GM12878 (cell line): Measurements from ENCODE around the gene ZNF302. TPM values are rescaled to one million over a fixed set of nuclear protein-coding genes. Genes with fewer than 3 reads are reported as not detected.

Experiments used
- ASH2L ChIP-seq: fragments of 300-600, 200-600 bp; sonication (generic); IDR thresholded peaks from 2 replicates; pipeline ENCODE4 v1.6.1; 2017; ENCODE audit warnings: low read depth, mild to moderate bottlenecking, borderline replicate concordance
- CBX5 ChIP-seq: sonication (generic); IDR thresholded peaks from 2 replicates; pipeline ENCODE4 v1.6.1; 2016; ENCODE audit warnings: low read depth, moderate library complexity, mild to moderate bottlenecking, inconsistent platforms
- CEBPZ ChIP-seq: fragments of 150-350 bp; IDR thresholded peaks from 2 replicates; pipeline ENCODE4 v1.6.1; 2016; ENCODE audit warnings: low read depth, low read length
- CREB1 ChIP-seq: IDR thresholded peaks from 2 replicates; pipeline ENCODE4 v1.6.1; 2012; ENCODE audit warnings: low read depth, mild to moderate bottlenecking, inconsistent platforms
- CUX1 ChIP-seq: IDR thresholded peaks from 2 replicates; pipeline ENCODE4 v1.6.1; 2012; ENCODE audit warnings: improper control_type of control experiment, low read depth, low read length; ENCODE audit not compliant: insufficient replicate concordance
- MYB ChIP-seq: fragments of 150-350 bp; IDR thresholded peaks from 2 replicates; pipeline ENCODE4 v1.6.1; 2014; ENCODE audit warnings: mild to moderate bottlenecking, low read depth, low read length, borderline replicate concordance
- PML ChIP-seq: IDR thresholded peaks from 2 replicates; pipeline ENCODE4 v1.6.1; 2012; ENCODE audit warnings: low read length, inconsistent platforms
- POLR2AphosphoS2 ChIP-seq: IDR thresholded peaks from 2 replicates; pipeline ENCODE4 v1.6.1; 2011; ENCODE audit warnings: low read depth, mild to moderate bottlenecking, low read length, improper control_type of control experiment, moderate library complexity
- RB1 ChIP-seq: fragments of 450-650 bp; formaldehyde crosslinking; IDR thresholded peaks from 2 replicates; pipeline ENCODE4 v1.6.1; 2017; ENCODE audit warnings: mild to moderate bottlenecking, borderline replicate concordance
- RBBP5 ChIP-seq: fragments of 200-600 bp; sonication (generic); conservative IDR thresholded peaks from 2 replicates; pipeline ENCODE4 v1.6.1; 2016
- RELB ChIP-seq: fragments of 450-650 bp; IDR thresholded peaks from 2 replicates; pipeline ENCODE4 v1.6.1; 2017; ENCODE audit warnings: low read depth, mild to moderate bottlenecking, moderate library complexity
- ZNF207 ChIP-seq: fragments of 450-650 bp; IDR thresholded peaks from 2 replicates; pipeline ENCODE4 v1.6.1; 2014; ENCODE audit warnings: antibody characterized with exemption, mild to moderate bottlenecking, borderline replicate concordance
- ZNF274 ChIP-seq: IDR thresholded peaks from one replicate; pipeline ENCODE4 v1.8.0; 2011; ENCODE audit not compliant: insufficient read length, insufficient read depth
- ZNF687 ChIP-seq: fragments of 450-650 bp; IDR thresholded peaks from 2 replicates; pipeline ENCODE4 v1.6.1; 2017; ENCODE audit warnings: mild to moderate bottlenecking, moderate library complexity
- polyA plus RNA-seq, 11 experiments: library from polyadenylated mRNA; depleted of rRNA in 4 of 11; unstranded in 6 of 11; stranded (reverse) in 5 of 11; fragments of >200 nt; fragmentation: Nextera tagmentation in 4 of 11; fragmentation: Illumina TruSeq in 1 of 11; extraction: Ambion mirVana in 4 of 11; extraction: Trizol in 1 of 11; gene quantifications; 1 replicate in 1 of 11; 2 replicates in 10 of 11; pipeline versions ENCODE4 v1.2.1 to v1.2.3, GENCODE V29; 2011 to 2016; ENCODE audit warnings: inconsistent platforms in 2 of 11, missing spikeins in 2 of 11, low read depth in 1 of 11
- total RNA-seq, 4 experiments: library from RNA; depleted of rRNA in 3 of 4; stranded (reverse); fragments of >200 nt in 3 of 4; fragmentation: Illumina TruSeq in 1 of 4; extraction: Trizol in 1 of 4; gene quantifications; 2 replicates each; pipeline versions ENCODE4 v1.2.1 to v1.2.3, GENCODE V29; 2013 to 2021

ZNF302 gene
- total and polyA plus RNA-seq, 10 of the 15 experiments (the other 5 are each of a cell fraction or from before 2014, with no cell fraction given), result 8.4 to 35.4 (median 19.7) TPM

- TF ChIP-seq CEBPZ (no peak), CUX1 (no peak), ZNF687 (0 out of 2 replicates have a peak, but pooled peaks have one; percentile 39), ZNF207 (peak; percentile 54; the same call in 1 of the 2 replicates), ZNF274 (no peak), CREB1 (no peak), POLR2AphosphoS2 (peak; percentile 23; the same call in 1 of the 2 replicates), RELB (peak; percentile 81), MYB (no peak), RBBP5 (no peak), PML (0 out of 2 replicates have a peak, but pooled peaks have one; percentile 38), RB1 (peak; percentile 64; the same call in 1 of the 2 replicates), CBX5 (no peak), ASH2L (no peak; the same call in 1 of the 2 replicates)
Measured at GRCh38 chr19:34733746-34734536, 56.5 kb downstream of the ZNF302 start, which contains the start of gene ZNF181 (continued).
